WTC11 (cell line): ENCODE measurements around the gene RMC1. TPM values are rescaled to one million over a fixed set of nuclear protein-coding genes. Genes with fewer than 3 reads are reported as not detected.

Source experiments
- ATAC-seq: fragments of 200-7000 bp; cut with Tn5 transposase; 2 replicates; pipeline ENCODE4 v1.10.0; 2021; ENCODE audit warnings: mild to moderate bottlenecking, moderate library complexity
- Bru-seq: library from RNA; stranded (reverse); fragments of 400-500 nt; gene quantifications from one replicate; lab custom pipeline; 2021; lab: Mats Ljungman, UMichigan
- CTCF ChIA-PET: fragments of 300-600 bp; sonication (Branson Sonifier 250); formaldehyde crosslinking; loops from one replicate; lab custom pipeline; 2021; ENCODE audit warnings: antibody characterized with exemption; lab: Charles Lee
- POLR2A ChIA-PET: fragments of 350-600 bp; sonication (Branson Sonifier 250); formaldehyde crosslinking; loops from one replicate; lab custom pipeline; 2021; ENCODE audit warnings: antibody characterized with exemption; lab: Charles Lee
- DNase-seq: peaks from one replicate; pipeline ENCODE4 v3.0.0; 2021; ENCODE audit warnings: low spot score
- H3K27ac Mint-ChIP-seq: 2 replicates; pipeline ENCODE4 v1.8.0; 2021; ENCODE audit warnings: mixed read lengths
- H3K27me3 Mint-ChIP-seq: 2 replicates; pipeline ENCODE4 v1.8.0; 2021; ENCODE audit warnings: low read depth, mild to moderate bottlenecking, moderate library complexity, mixed read lengths
- H3K36me3 Mint-ChIP-seq: 2 replicates; pipeline ENCODE4 v1.8.0; 2021; ENCODE audit warnings: mixed read lengths
- H3K4me1 Mint-ChIP-seq: 2 replicates; pipeline ENCODE4 v1.8.0; 2022; ENCODE audit warnings: mixed read lengths
- H3K4me3 Mint-ChIP-seq: 2 replicates; pipeline ENCODE4 v1.8.0; 2021; ENCODE audit warnings: mild to moderate bottlenecking, moderate library complexity, mixed read lengths
- H3K9me3 Mint-ChIP-seq: 2 replicates; pipeline ENCODE4 v1.8.0; 2021; ENCODE audit warnings: mixed read lengths
- ATF1 ChIP-seq: sonication (generic); formaldehyde crosslinking; IDR thresholded peaks from 2 replicates; pipeline ENCODE4 v1.8.1; 2023; ENCODE audit warnings: mild to moderate bottlenecking, moderate library complexity, missing genetic modification reagents
- CREM ChIP-seq: sonication (generic); formaldehyde crosslinking; IDR thresholded peaks from 2 replicates; pipeline ENCODE4 v1.8.1; 2022; ENCODE audit warnings: mild to moderate bottlenecking, missing genetic modification reagents, moderate library complexity
- EMX1 ChIP-seq: fragments of 250-450 bp; sonication (Bioruptor Pico); IDR thresholded peaks from 2 replicates; pipeline ENCODE4 v1.8.0; 2021; ENCODE audit warnings: mild to moderate bottlenecking
- ETV6 ChIP-seq: sonication (generic); formaldehyde crosslinking; IDR thresholded peaks from 2 replicates; pipeline ENCODE4 v1.8.1; 2022; ENCODE audit warnings: mild to moderate bottlenecking, missing genetic modification reagents
- FOXK1 ChIP-seq: sonication (generic); formaldehyde crosslinking; IDR thresholded peaks from 2 replicates; pipeline ENCODE4 v1.8.0; 2022; ENCODE audit warnings: mild to moderate bottlenecking, moderate library complexity, missing genetic modification reagents
- FOXP1 ChIP-seq: sonication (generic); formaldehyde crosslinking; IDR thresholded peaks from 2 replicates; pipeline ENCODE4 v1.8.0; 2022; ENCODE audit warnings: missing genetic modification reagents, mild to moderate bottlenecking, moderate library complexity, borderline replicate concordance
- GABPB1 ChIP-seq: sonication (generic); formaldehyde crosslinking; IDR thresholded peaks from 2 replicates; pipeline ENCODE4 v1.8.1; 2023; ENCODE audit warnings: mild to moderate bottlenecking, missing genetic modification reagents
- GRHL2 ChIP-seq: fragments of 250-450 bp; sonication (Bioruptor Pico); IDR thresholded peaks from 2 replicates; pipeline ENCODE4 v1.8.0; 2022; ENCODE audit warnings: mild to moderate bottlenecking, moderate library complexity; ENCODE audit not compliant: insufficient replicate concordance, severe bottlenecking
- HMGA2 ChIP-seq: fragments of 250-450 bp; sonication (Bioruptor Pico); IDR thresholded peaks from 2 replicates; pipeline ENCODE4 v1.4.0; 2021; ENCODE audit warnings: mild to moderate bottlenecking, moderate library complexity
- NFYB ChIP-seq: sonication (generic); formaldehyde crosslinking; conservative IDR thresholded peaks from 2 replicates; pipeline ENCODE4 v1.8.0; 2022; ENCODE audit warnings: low read depth, missing genetic modification reagents
- SMAD3 ChIP-seq: sonication (generic); formaldehyde crosslinking; IDR thresholded peaks from 2 replicates; pipeline ENCODE4 v1.8.0; 2022; ENCODE audit warnings: missing genetic modification reagents, mild to moderate bottlenecking, borderline replicate concordance
- SMAD4 ChIP-seq: sonication (generic); formaldehyde crosslinking; IDR thresholded peaks from 2 replicates; pipeline ENCODE4 v1.8.0; 2022; ENCODE audit warnings: mild to moderate bottlenecking, missing genetic modification reagents
- SP1 ChIP-seq: sonication (generic); formaldehyde crosslinking; conservative IDR thresholded peaks from 2 replicates; pipeline ENCODE4 v1.8.1; 2022; ENCODE audit warnings: missing genetic modification reagents
- ZNF121 ChIP-seq: sonication (generic); formaldehyde crosslinking; IDR thresholded peaks from 2 replicates; pipeline ENCODE4 v1.8.0; 2023; ENCODE audit warnings: missing genetic modification reagents
- ZNF263 ChIP-seq: sonication (generic); formaldehyde crosslinking; IDR thresholded peaks from 2 replicates; pipeline ENCODE4 v1.8.1; 2022; ENCODE audit warnings: low read depth, mild to moderate bottlenecking, moderate library complexity, missing genetic modification reagents
- ZNF416 ChIP-seq: fragments of 250-450 bp; sonication (Bioruptor Pico); IDR thresholded peaks from 2 replicates; pipeline ENCODE4 v1.9.0; 2021; ENCODE audit warnings: mild to moderate bottlenecking, inconsistent platforms
- long read RNA-seq, 3 experiments: library from RNA in 1 of 3; library from capped mRNA in 1 of 3; library from polyadenylated mRNA in 1 of 3; unstranded in 2 of 3; stranded (forward) in 1 of 3; transcript quantifications; one replicate each; pipeline ENCODE4 v2.0.0, GENCODE V29; 2021
- total RNA-seq: library from RNA; stranded (reverse); gene quantifications from 3 replicates; pipeline ENCODE4 v1.2.3, GENCODE V29; 2021
- TF ChIP-seq, protein P1 (sequence below): sonication (generic); formaldehyde crosslinking; IDR thresholded peaks from 2 replicates; pipeline ENCODE4 v1.8.0; 2022; ENCODE audit warnings: mild to moderate bottlenecking, missing genetic modification reagents
- TF ChIP-seq, protein P2 (sequence below): sonication (generic); formaldehyde crosslinking; IDR thresholded peaks from 2 replicates; pipeline ENCODE4 v1.8.1; 2022; ENCODE audit warnings: mild to moderate bottlenecking, missing genetic modification reagents, moderate library complexity, borderline replicate concordance
- TF ChIP-seq, protein P3 (sequence below): sonication (generic); formaldehyde crosslinking; IDR thresholded peaks from 2 replicates; pipeline ENCODE4 v1.8.1; 2022; ENCODE audit warnings: missing genetic modification reagents, borderline replicate concordance
- TF ChIP-seq, protein P4 (sequence below): sonication (generic); formaldehyde crosslinking; IDR thresholded peaks from 2 replicates; pipeline ENCODE4 v1.8.1; 2022; ENCODE audit warnings: low read depth, missing genetic modification reagents, borderline replicate concordance
- TF ChIP-seq, protein P5 (sequence below): sonication (generic); formaldehyde crosslinking; IDR thresholded peaks from 2 replicates; pipeline ENCODE4 v1.8.1; 2022; ENCODE audit warnings: mild to moderate bottlenecking, moderate library complexity, missing genetic modification reagents
- TF ChIP-seq, protein P6 (sequence below): fragments of 250-450 bp; sonication (Bioruptor Pico); IDR thresholded peaks from 2 replicates; pipeline ENCODE4 v1.9.0; 2021; ENCODE audit warnings: moderate library complexity, mild to moderate bottlenecking, inconsistent platforms, borderline replicate concordance
- TF ChIP-seq, protein P7 (sequence below): sonication (generic); formaldehyde crosslinking; conservative IDR thresholded peaks from 2 replicates; pipeline ENCODE4 v1.8.1; 2022; ENCODE audit warnings: mild to moderate bottlenecking, missing genetic modification reagents
- TF ChIP-seq, protein P8 (sequence below): sonication (generic); formaldehyde crosslinking; IDR thresholded peaks from 2 replicates; pipeline ENCODE4 v1.8.0; 2022; ENCODE audit warnings: missing genetic modification reagents

Gene RMC1
- 15.6 to 17.1 TPM (median 17.0 TPM) in 3 replicates for total RNA-seq
- Bru-seq, nascent RNA: percentile 69 among the genes with signal in this experiment
- long read RNA-seq, experiment 1, transcript RMC1-201 (20 exons, 2,162 nt): major isoform, 24 of 38 reads
- long read RNA-seq, experiment 1, partial matches to known transcripts: 0 of 38 reads
- long read RNA-seq, experiment 1, other reads (novel, unspliced or antisense): 14 of 38 reads
- long read RNA-seq, experiment 2, transcript RMC1-201 (20 exons, 2,162 nt): major isoform, 5 of 20 reads
- long read RNA-seq, experiment 2, partial matches to known transcripts: 9 of 20 reads
- long read RNA-seq, experiment 2, other reads (novel, unspliced or antisense): 5 of 20 reads
- long read RNA-seq, experiment 3, partial matches to known transcripts: 7 of 9 reads
- long read RNA-seq, experiment 3, other reads (novel, unspliced or antisense): 0 of 9 reads

DNA sequence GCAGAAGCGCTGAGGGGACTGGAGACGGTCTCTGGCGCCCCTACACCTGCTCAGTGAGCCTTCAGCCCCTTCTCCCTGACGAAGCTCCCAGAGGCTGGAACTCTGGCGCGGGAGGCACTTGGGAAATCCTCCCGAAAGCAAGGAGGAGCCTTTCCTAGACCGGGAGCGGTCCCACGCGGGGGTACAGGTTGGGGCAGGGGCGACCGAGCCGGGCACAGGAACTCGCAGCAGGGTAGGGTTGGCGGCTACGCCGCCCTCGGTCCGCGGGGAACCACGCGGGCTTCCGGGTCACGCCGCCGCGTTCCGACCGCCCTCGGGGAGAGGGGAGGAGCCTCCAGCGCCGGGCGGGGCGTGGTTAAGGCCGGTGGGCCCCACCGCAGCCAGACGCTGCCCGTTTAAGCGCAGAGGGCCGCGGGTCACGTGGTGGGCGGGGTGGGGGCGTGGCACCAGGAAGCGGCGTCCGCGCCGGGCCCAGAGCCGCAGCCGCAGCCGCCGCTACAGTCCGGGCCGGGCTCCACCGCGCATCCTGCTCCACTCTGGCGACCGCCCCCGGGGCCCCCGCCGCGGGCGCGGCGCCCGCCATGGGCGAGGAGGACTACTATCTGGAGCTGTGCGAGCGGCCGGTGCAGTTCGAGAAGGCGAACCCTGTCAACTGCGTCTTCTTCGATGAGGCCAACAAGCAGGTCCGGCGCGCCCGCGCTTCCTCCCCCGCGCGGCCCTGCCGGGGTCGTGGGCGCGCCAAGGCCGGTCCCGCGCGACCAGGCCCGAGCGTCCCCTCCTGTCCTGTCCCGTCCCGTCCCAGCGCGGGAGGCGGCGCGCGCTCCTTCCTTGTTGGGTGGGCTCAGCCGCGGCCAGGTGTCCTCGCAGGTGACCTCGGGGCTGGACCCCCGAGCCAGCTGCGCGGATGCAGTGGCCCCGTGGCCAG, at the start of gene RMC1:
RMC1 (plus strand) TSS at position 474 of the 925 bp plus-strand sequence; CDS start at position 582, 108 bp downstream.
- peaks cover 21% of the 10 kb centered on the region for H3K4me1 Mint-ChIP-seq
- peak; percentile 96 for DNase-seq
- H3K36me3 Mint-ChIP-seq: peaks cover 3% of the 10 kb centered on the region; the same call in 1 of the 2 replicates
- ATAC-seq: peak; percentile 81
- H3K27ac Mint-ChIP-seq: peak within 1 kb of the TSS; percentile 82; the same call in 1 of the 2 replicates
- no peaks in the 10 kb centered on the region for H3K9me3 Mint-ChIP-seq
- ChIA-PET POLR2A (no interaction called here), CTCF (interaction anchor here (0.6 to 1.1 kb wide), 5 partner anchors 9 to 216 kb away, joined by 3 to 7 read pairs (median 3); no protein-coding TSS in a partner anchor)
- peak within 1 kb of the TSS; percentile 96 for H3K4me3 Mint-ChIP-seq
- peaks cover 12% of the 10 kb centered on the region for H3K27me3 Mint-ChIP-seq
- TF ChIP-seq, protein P1, sequence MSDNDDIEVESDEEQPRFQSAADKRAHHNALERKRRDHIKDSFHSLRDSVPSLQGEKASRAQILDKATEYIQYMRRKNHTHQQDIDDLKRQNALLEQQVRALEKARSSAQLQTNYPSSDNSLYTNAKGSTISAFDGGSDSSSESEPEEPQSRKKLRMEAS (CRISPR knock-in tag): peak; percentile 92
- TF ChIP-seq SMAD4 (no peak), ETV6 (CRISPR knock-in tag) (0 out of 2 replicates have a peak, but pooled peaks have one; percentile 42), HMGA2 (CRISPR knock-in tag) (no peak), GABPB1 (CRISPR knock-in tag) (peak; percentile 45; the same call in 1 of the 2 replicates), EMX1 (CRISPR knock-in tag) (no peak), ATF1 (CRISPR knock-in tag) (0 out of 2 replicates have a peak, but pooled peaks have one; percentile 59), FOXP1 (CRISPR knock-in tag) (0 out of 2 replicates have a peak, but pooled peaks have one; percentile 33), ZNF263 (CRISPR knock-in tag) (0 out of 2 replicates have a peak, but pooled peaks have one; percentile 40), GRHL2 (no peak), ZNF121 (peak; percentile 1; the same call in 1 of the 2 replicates), SMAD3 (CRISPR knock-in tag) (peak; percentile 85; the same call in 1 of the 2 replicates), ZNF416 (CRISPR knock-in tag) (no peak), NFYB (peak; percentile 9; the same call in 1 of the 2 replicates), FOXK1 (CRISPR knock-in tag) (peak; percentile 56; the same call in 1 of the 2 replicates), CREM (peak; percentile 75; the same call in 1 of the 2 replicates), SP1 (peak; percentile 96)
- TF ChIP-seq, protein P2, sequence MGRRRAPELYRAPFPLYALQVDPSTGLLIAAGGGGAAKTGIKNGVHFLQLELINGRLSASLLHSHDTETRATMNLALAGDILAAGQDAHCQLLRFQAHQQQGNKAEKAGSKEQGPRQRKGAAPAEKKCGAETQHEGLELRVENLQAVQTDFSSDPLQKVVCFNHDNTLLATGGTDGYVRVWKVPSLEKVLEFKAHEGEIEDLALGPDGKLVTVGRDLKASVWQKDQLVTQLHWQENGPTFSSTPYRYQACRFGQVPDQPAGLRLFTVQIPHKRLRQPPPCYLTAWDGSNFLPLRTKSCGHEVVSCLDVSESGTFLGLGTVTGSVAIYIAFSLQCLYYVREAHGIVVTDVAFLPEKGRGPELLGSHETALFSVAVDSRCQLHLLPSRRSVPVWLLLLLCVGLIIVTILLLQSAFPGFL (CRISPR knock-in tag): no peak
- TF ChIP-seq, protein P3, sequence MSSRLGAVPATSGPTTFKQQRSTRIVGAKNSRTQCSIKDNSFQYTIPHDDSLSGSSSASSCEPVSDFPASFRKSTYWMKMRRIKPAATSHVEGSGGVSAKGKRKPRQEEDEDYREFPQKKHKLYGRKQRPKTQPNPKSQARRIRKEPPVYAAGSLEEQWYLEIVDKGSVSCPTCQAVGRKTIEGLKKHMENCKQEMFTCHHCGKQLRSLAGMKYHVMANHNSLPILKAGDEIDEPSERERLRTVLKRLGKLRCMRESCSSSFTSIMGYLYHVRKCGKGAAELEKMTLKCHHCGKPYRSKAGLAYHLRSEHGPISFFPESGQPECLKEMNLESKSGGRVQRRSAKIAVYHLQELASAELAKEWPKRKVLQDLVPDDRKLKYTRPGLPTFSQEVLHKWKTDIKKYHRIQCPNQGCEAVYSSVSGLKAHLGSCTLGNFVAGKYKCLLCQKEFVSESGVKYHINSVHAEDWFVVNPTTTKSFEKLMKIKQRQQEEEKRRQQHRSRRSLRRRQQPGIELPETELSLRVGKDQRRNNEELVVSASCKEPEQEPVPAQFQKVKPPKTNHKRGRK (CRISPR knock-in tag): no peak
- TF ChIP-seq, protein P4, sequence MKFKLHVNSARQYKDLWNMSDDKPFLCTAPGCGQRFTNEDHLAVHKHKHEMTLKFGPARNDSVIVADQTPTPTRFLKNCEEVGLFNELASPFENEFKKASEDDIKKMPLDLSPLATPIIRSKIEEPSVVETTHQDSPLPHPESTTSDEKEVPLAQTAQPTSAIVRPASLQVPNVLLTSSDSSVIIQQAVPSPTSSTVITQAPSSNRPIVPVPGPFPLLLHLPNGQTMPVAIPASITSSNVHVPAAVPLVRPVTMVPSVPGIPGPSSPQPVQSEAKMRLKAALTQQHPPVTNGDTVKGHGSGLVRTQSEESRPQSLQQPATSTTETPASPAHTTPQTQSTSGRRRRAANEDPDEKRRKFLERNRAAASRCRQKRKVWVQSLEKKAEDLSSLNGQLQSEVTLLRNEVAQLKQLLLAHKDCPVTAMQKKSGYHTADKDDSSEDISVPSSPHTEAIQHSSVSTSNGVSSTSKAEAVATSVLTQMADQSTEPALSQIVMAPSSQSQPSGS (CRISPR knock-in tag): no peak
- TF ChIP-seq, protein P5, sequence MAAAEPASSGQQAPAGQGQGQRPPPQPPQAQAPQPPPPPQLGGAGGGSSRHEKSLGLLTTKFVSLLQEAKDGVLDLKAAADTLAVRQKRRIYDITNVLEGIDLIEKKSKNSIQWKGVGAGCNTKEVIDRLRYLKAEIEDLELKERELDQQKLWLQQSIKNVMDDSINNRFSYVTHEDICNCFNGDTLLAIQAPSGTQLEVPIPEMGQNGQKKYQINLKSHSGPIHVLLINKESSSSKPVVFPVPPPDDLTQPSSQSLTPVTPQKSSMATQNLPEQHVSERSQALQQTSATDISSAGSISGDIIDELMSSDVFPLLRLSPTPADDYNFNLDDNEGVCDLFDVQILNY (CRISPR knock-in tag): peak; percentile 24; the same call in 1 of the 2 replicates
- TF ChIP-seq, protein P6, sequence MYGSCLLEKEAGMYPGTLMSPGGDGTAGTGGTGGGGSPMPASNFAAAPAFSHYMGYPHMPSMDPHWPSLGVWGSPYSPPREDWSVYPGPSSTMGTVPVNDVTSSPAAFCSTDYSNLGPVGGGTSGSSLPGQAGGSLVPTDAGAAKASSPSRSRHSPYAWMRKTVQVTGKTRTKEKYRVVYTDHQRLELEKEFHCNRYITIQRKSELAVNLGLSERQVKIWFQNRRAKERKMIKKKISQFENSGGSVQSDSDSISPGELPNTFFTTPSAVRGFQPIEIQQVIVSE (CRISPR knock-in tag): no peak
- TF ChIP-seq, protein P7, sequence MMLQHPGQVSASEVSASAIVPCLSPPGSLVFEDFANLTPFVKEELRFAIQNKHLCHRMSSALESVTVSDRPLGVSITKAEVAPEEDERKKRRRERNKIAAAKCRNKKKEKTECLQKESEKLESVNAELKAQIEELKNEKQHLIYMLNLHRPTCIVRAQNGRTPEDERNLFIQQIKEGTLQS: no peak
- TF ChIP-seq, protein P8, sequence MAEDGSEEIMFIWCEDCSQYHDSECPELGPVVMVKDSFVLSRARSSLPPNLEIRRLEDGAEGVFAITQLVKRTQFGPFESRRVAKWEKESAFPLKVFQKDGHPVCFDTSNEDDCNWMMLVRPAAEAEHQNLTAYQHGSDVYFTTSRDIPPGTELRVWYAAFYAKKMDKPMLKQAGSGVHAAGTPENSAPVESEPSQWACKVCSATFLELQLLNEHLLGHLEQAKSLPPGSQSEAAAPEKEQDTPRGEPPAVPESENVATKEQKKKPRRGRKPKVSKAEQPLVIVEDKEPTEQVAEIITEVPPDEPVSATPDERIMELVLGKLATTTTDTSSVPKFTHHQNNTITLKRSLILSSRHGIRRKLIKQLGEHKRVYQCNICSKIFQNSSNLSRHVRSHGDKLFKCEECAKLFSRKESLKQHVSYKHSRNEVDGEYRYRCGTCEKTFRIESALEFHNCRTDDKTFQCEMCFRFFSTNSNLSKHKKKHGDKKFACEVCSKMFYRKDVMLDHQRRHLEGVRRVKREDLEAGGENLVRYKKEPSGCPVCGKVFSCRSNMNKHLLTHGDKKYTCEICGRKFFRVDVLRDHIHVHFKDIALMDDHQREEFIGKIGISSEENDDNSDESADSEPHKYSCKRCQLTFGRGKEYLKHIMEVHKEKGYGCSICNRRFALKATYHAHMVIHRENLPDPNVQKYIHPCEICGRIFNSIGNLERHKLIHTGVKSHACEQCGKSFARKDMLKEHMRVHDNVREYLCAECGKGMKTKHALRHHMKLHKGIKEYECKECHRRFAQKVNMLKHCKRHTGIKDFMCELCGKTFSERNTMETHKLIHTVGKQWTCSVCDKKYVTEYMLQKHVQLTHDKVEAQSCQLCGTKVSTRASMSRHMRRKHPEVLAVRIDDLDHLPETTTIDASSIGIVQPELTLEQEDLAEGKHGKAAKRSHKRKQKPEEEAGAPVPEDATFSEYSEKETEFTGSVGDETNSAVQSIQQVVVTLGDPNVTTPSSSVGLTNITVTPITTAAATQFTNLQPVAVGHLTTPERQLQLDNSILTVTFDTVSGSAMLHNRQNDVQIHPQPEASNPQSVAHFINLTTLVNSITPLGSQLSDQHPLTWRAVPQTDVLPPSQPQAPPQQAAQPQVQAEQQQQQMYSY: peak; percentile 5; the same call in 1 of the 2 replicates
